Activated T-cell treated with anti-CD3 and anti-CD28 coated beads, Interleukin-2, amount 50 U/mL, for 72 hours (primary cell): ENCODE results near the gene MRRF. TPM values are rescaled to one million over a fixed set of nuclear protein-coding genes. Genes with fewer than 3 reads are reported as not detected.
A peak's percentile ranks its signal among the peaks of the same experiment; 100 is the strongest.

Experiments
- ATAC-seq, 2 donors: fragments of 150-1000 bp; cut with Tn5 transposase; replicated peaks in 1 of 2; 2 replicates each; pipeline ENCODE4 v1.10.0; 2021; ENCODE audit warnings: moderate library complexity in 2 of 2, mild to moderate bottlenecking in 1 of 2
- DNase-seq, 2 donors: peaks; one replicate each; pipeline ENCODE4 v3.0.0; 2021 to 2022; ENCODE audit warnings: mixed read lengths in 1 of 2
- H3K27ac Mint-ChIP-seq: one replicate; pipeline ENCODE4 v1.8.0; 2022; ENCODE audit warnings: mild to moderate bottlenecking, moderate library complexity, mixed read lengths
- H3K27me3 Mint-ChIP-seq: one replicate; pipeline ENCODE4 v1.8.0; 2022; ENCODE audit warnings: low read depth, mixed read lengths
- H3K36me3 Mint-ChIP-seq, 2 donors: one replicate each; pipeline ENCODE4 v1.8.0; 2022; ENCODE audit warnings: mixed read lengths in 2 of 2, mild to moderate bottlenecking in 1 of 2; ENCODE audit not compliant: insufficient read depth in 2 of 2
- H3K4me1 Mint-ChIP-seq: one replicate; pipeline ENCODE4 v1.8.0; 2022; ENCODE audit warnings: low read depth, mixed read lengths
- H3K4me3 Mint-ChIP-seq, 2 donors: one replicate each; pipeline ENCODE4 v1.8.0; 2022; ENCODE audit warnings: mild to moderate bottlenecking in 2 of 2, mixed read lengths in 2 of 2, moderate library complexity in 2 of 2
- H3K9me3 Mint-ChIP-seq, 2 donors: one replicate each; pipeline ENCODE4 v1.8.0; 2022; ENCODE audit warnings: mixed read lengths in 2 of 2
- total RNA-seq, 2 donors: library from RNA; stranded (reverse); gene quantifications; one replicate each; pipeline ENCODE4 v1.2.3, GENCODE V29; 2022

The MRRF gene
- total RNA-seq, 2 donors from 2014 or later = 42.6 to 47.7 TPM

- no peak overlapping the region for H3K4me3 Mint-ChIP-seq
- H3K36me3 Mint-ChIP-seq = peaks cover 9 to 19% of the 10 kb centered on the region in 2 donors
- no peaks in the 10 kb centered on the region for H3K27me3 Mint-ChIP-seq
- DNase-seq (no peak), ATAC-seq (no peak)
- no peak overlapping the region for H3K27ac Mint-ChIP-seq
- H3K4me1 Mint-ChIP-seq = peaks cover 38% of the 10 kb centered on the region
- no peaks in the 10 kb centered on the region for H3K9me3 Mint-ChIP-seq
These were observed 3.5 kb downstream of the MRRF start for GRCh38 chr9:122268041-122268814.

GRCh38 chr9:122274055-122274454 is 9.4 kb downstream of the MRRF start:
- Mint-ChIP-seq H3K4me1 (peaks cover 19% of the 10 kb centered on the region), H3K27me3 (no peaks in the 10 kb centered on the region), H3K9me3 (peaks cover 0 to 2% of the 10 kb centered on the region in 2 donors), H3K4me3 (no peak overlapping the region), H3K36me3 (peaks cover 19 to 57% of the 10 kb centered on the region in 2 donors), H3K27ac (peak overlapping the region; percentile 65)
- no peak for ATAC-seq
- DNase-seq = no peak

GRCh38 chr9:122276096-122276495 is 11.4 kb downstream of the MRRF start:
- peaks cover 16 to 55% of the 10 kb centered on the region in 2 donors for H3K36me3 Mint-ChIP-seq
- H3K9me3 Mint-ChIP-seq = peaks cover 0 to 2% of the 10 kb centered on the region in 2 donors
- H3K27ac Mint-ChIP-seq = no peak overlapping the region
- DNase-seq (no peak), ATAC-seq (no peak)
- H3K4me1 Mint-ChIP-seq = peaks cover 12% of the 10 kb centered on the region
- no peaks in the 10 kb centered on the region for H3K27me3 Mint-ChIP-seq
- no peak overlapping the region for H3K4me3 Mint-ChIP-seq

- H3K36me3 Mint-ChIP-seq = peaks cover 16 to 52% of the 10 kb centered on the region in 2 donors
- ATAC-seq (no peak), DNase-seq (no peak)
- peaks cover 0 to 2% of the 10 kb centered on the region in 2 donors for H3K9me3 Mint-ChIP-seq
- no peak overlapping the region for H3K27ac Mint-ChIP-seq
- no peaks in the 10 kb centered on the region for H3K27me3 Mint-ChIP-seq
- no peak overlapping the region for H3K4me3 Mint-ChIP-seq
- peaks cover 11% of the 10 kb centered on the region for H3K4me1 Mint-ChIP-seq
These were observed 12.7 kb downstream of the MRRF start for GRCh38 chr9:122277285-122277897.

GRCh38 chr9:122281368-122281767 is 16.7 kb downstream of the MRRF start:
- H3K9me3 Mint-ChIP-seq = peaks cover 0 to 2% of the 10 kb centered on the region in 2 donors
- H3K27me3 Mint-ChIP-seq = no peaks in the 10 kb centered on the region
- H3K4me3 Mint-ChIP-seq = no peak overlapping the region
- no peak for ATAC-seq
- H3K4me1 Mint-ChIP-seq = no peaks in the 10 kb centered on the region
- DNase-seq = no peak
- H3K36me3 Mint-ChIP-seq = peaks cover 3 to 29% of the 10 kb centered on the region in 2 donors
- no peak overlapping the region for H3K27ac Mint-ChIP-seq

GRCh38 chr9:122286764-122287163 is 22.1 kb downstream of the MRRF start:
- Mint-ChIP-seq H3K27me3 (no peaks in the 10 kb centered on the region), H3K4me3 (no peak overlapping the region), H3K27ac (no peak overlapping the region), H3K9me3 (no peaks in the 10 kb centered on the region), H3K4me1 (no peaks in the 10 kb centered on the region), H3K36me3 (peaks cover 6 to 18% of the 10 kb centered on the region in 2 donors)
- no peak for ATAC-seq
- DNase-seq = no peak

GRCh38 chr9:122287214-122287720 is 22.6 kb downstream of the MRRF start:
- Mint-ChIP-seq H3K4me1 (no peaks in the 10 kb centered on the region), H3K9me3 (no peaks in the 10 kb centered on the region), H3K27ac (no peak overlapping the region), H3K27me3 (no peaks in the 10 kb centered on the region), H3K36me3 (peaks cover 8 to 16% of the 10 kb centered on the region in 2 donors), H3K4me3 (no peak overlapping the region)
- no peak for ATAC-seq
- no peak for DNase-seq

GRCh38 chr9:122291458-122291857 is 26.8 kb downstream of the MRRF start:
- ATAC-seq (no peak), DNase-seq (no peak)
- Mint-ChIP-seq H3K27me3 (no peaks in the 10 kb centered on the region), H3K9me3 (no peaks in the 10 kb centered on the region), H3K4me3 (no peak overlapping the region), H3K27ac (no peak overlapping the region), H3K4me1 (no peaks in the 10 kb centered on the region), H3K36me3 (peaks cover 17 to 25% of the 10 kb centered on the region in 2 donors)

- Mint-ChIP-seq H3K4me1 (no peaks in the 10 kb centered on the region), H3K4me3 (no peak overlapping the region), H3K9me3 (no peaks in the 10 kb centered on the region), H3K36me3 (peaks cover 12 to 26% of the 10 kb centered on the region in 2 donors), H3K27ac (no peak overlapping the region), H3K27me3 (no peaks in the 10 kb centered on the region)
- ATAC-seq (no peak), DNase-seq (no peak)
These were observed 29.8 kb downstream of the MRRF start for GRCh38 chr9:122294531-122294930.

GRCh38 chr9:122297512-122297911 is 32.8 kb downstream of the MRRF start:
- H3K4me3 Mint-ChIP-seq = no peak overlapping the region
- ATAC-seq = no peak
- no peaks in the 10 kb centered on the region for H3K4me1 Mint-ChIP-seq
- peaks cover 10 to 29% of the 10 kb centered on the region in 2 donors for H3K36me3 Mint-ChIP-seq
- no peaks in the 10 kb centered on the region for H3K27me3 Mint-ChIP-seq
- DNase-seq = no peak
- no peak overlapping the region for H3K27ac Mint-ChIP-seq
- no peaks in the 10 kb centered on the region for H3K9me3 Mint-ChIP-seq

GRCh38 chr9:122302237-122303093 is 37.8 kb downstream of the MRRF start:
- Mint-ChIP-seq H3K27ac (no peak overlapping the region), H3K36me3 (peaks cover 4 to 20% of the 10 kb centered on the region in 2 donors), H3K27me3 (no peaks in the 10 kb centered on the region), H3K9me3 (no peaks in the 10 kb centered on the region), H3K4me1 (no peaks in the 10 kb centered on the region), H3K4me3 (no peak overlapping the region)
- DNase-seq (no peak), ATAC-seq (no peak)

GRCh38 chr9:122307061-122307460 is 42.4 kb downstream of the MRRF start:
- Mint-ChIP-seq H3K4me1 (no peaks in the 10 kb centered on the region), H3K4me3 (no peak overlapping the region), H3K27ac (no peak overlapping the region), H3K36me3 (peaks cover 2 to 12% of the 10 kb centered on the region in 2 donors), H3K27me3 (no peaks in the 10 kb centered on the region), H3K9me3 (no peaks in the 10 kb centered on the region)
- DNase-seq = no peak
- ATAC-seq = no peak

- H3K27ac Mint-ChIP-seq = no peak overlapping the region
- H3K27me3 Mint-ChIP-seq = no peaks in the 10 kb centered on the region
- no peak for DNase-seq
- peaks cover 2 to 14% of the 10 kb centered on the region in 2 donors for H3K36me3 Mint-ChIP-seq
- no peaks in the 10 kb centered on the region for H3K9me3 Mint-ChIP-seq
- ATAC-seq = no peak
- no peaks in the 10 kb centered on the region for H3K4me1 Mint-ChIP-seq
- no peak overlapping the region for H3K4me3 Mint-ChIP-seq
These were observed 43.2 kb downstream of the MRRF start for GRCh38 chr9:122307925-122308324.
